Brain pericyte (primary cell): ENCODE results near the gene MAVS.
"Not testable (repeated sequence)": the region's sequence is repeated elsewhere in the genome, so short reads cannot be mapped to it uniquely, and the experiment has no call there.

Experiments used
- DNase-seq: peaks from one replicate; pipeline ENCODE4 v3.0.0-alpha.2; 2012; ENCODE audit warnings: low read depth, low spot score

MAVS gene

GRCh38 chr20:3847429-3847940 lies 851 bp downstream of the MAVS start:
- DNase-seq: no peak

GRCh38 chr20:3848565-3848964 lies 1.9 kb downstream of the MAVS start:
- no peak for DNase-seq

GRCh38 chr20:3854462-3854871 lies 7.8 kb downstream of the MAVS start:
- DNase-seq: no peak

GRCh38 chr20:3857405-3857804 lies 10.8 kb downstream of the MAVS start:
- no peak for DNase-seq

- no peak for DNase-seq
These were observed 12.1 kb downstream of the MAVS start for GRCh38 chr20:3858689-3859088.

GRCh38 chr20:3861191-3861590 lies 14.6 kb downstream of the MAVS start:
- no peak for DNase-seq

- DNase-seq: no peak
These were observed 15.7 kb downstream of the MAVS start for GRCh38 chr20:3862333-3862732.

- DNase-seq: no peak
These were observed 16.7 kb downstream of the MAVS start for GRCh38 chr20:3863317-3863716.

GRCh38 chr20:3864518-3864917 lies 17.9 kb downstream of the MAVS start:
- DNase-seq: no peak

- no peak for DNase-seq
These were observed 18.7 kb downstream of the MAVS start for GRCh38 chr20:3865152-3865886.

GRCh38 chr20:3865887-3866407 lies 19.3 kb downstream of the MAVS start:
- no peak for DNase-seq

GRCh38 chr20:3866464-3866863 lies 19.8 kb downstream of the MAVS start:
- DNase-seq: no peak

- no peak for DNase-seq
These were observed 21.2 kb downstream of the MAVS start for GRCh38 chr20:3867802-3868201.

- no peak for DNase-seq
These were observed 23.4 kb downstream of the MAVS start for GRCh38 chr20:3869839-3870634.

- DNase-seq: no peak
These were observed 25.1 kb downstream of the MAVS start for GRCh38 chr20:3871550-3872265.

- no peak for DNase-seq
These were observed 26.9 kb downstream of the MAVS start for GRCh38 chr20:3873507-3873906.

GRCh38 chr20:3874194-3874844 lies 27.7 kb downstream of the MAVS start:
- DNase-seq: no peak

GRCh38 chr20:3875378-3875974 lies 28.8 kb downstream of the MAVS start:
- no peak for DNase-seq

- DNase-seq: no peak
These were observed 29.4 kb downstream of the MAVS start for GRCh38 chr20:3876000-3876399.

- DNase-seq: peak; percentile 17
These were observed 30.0 kb downstream of the MAVS start for GRCh38 chr20:3876676-3877075.

- not testable (repeated sequence) for DNase-seq
These were observed 32.3 kb downstream of the MAVS start for GRCh38 chr20:3878921-3879274.
